ENCODE data around the gene AQP11. TPM values are rescaled to one million over a fixed set of nuclear protein-coding genes. Genes with fewer than 3 reads are reported as not detected.

The AQP11 gene
- total and polyA plus RNA-seq, 2 of the 4 experiments (the other 2 are of a cell fraction), result 1.1 TPM

DNA sequence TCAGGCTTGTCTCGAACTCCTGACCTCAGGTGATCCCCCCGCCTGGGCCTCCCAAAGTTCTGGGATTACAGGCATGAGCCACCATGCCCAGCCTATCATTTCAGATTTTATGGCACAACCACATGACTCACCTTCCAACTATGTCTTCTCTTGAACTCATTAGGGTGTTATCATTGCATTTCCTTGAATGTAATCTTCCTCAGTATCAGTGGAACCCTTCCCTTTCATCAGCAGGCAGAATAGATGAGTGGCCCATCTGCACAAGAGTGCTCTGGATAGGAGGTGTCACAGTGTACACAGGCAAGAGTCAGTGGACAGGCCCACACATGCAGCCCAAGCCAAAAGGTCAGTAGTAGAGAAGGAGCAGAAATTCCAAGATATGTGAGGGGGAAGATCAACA is 29.1 kb upstream of the AQP11 start:
- H4K20me1 ChIP-seq (ENCODE audit: insufficient read depth, low read length), result no peaks in the 10 kb centered on the region
- intact Hi-C loops (cut with micrococcal nuclease), result loop anchor here (5.0 kb wide), 1 partner anchor 57 kb away; no protein-coding TSS in a partner anchor
- peak overlapping the region in 1 of 2 experiments; percentile 57; a peak in 2 of 4 replicates for H4K8ac ChIP-seq (ENCODE audit: low read depth in 2 of 2, low read length in 2 of 2)
- in situ Hi-C loops (cut with MboI; ENCODE audit: low sequenced_read_pairs), result no loop called here
- H2BK5ac ChIP-seq (ENCODE audit: low read depth, low read length, poor library complexity, severe bottlenecking), result peak overlapping the region; percentile 85
- POLR2A ChIA-PET (ENCODE audit: unreplicated experiment), result no interaction called here
- peak overlapping the region; percentile 80 for H2AFZ ChIP-seq (replicated peaks; ENCODE audit: low read length, poor library complexity)
- H2BK120ac ChIP-seq (ENCODE audit: low read depth, low read length), result peak overlapping the region; percentile 81
- ATAC-seq (ENCODE audit: low read depth) (peak; percentile 54), DNase-seq (peak; percentile 69)
- peak; percentile 14; the same call in 1 of the 2 replicates for TF ChIP-seq FOS (IDR thresholded peaks at IDR 0.05; ENCODE audit: low read depth, low read length)
- no peak for TF ChIP-seq MXI1 (IDR thresholded peaks at IDR 0.05; ENCODE audit: borderline replicate concordance, low read depth, low read length)
- TF ChIP-seq CEBPB (IDR thresholded peaks at IDR 0.05; ENCODE audit: low read depth, low read length), result peak; percentile 44; the same call in 1 of the 2 replicates
- WGBS, 2 experiments (ENCODE audit: extremely low coverage in 2 of 2, insufficient read length in 1 of 2), result no CpG with 5 or more reads among the region's 2 CpGs
- H2BK20ac ChIP-seq (ENCODE audit: low read depth, low read length), result peak overlapping the region; percentile 71
- H3K14ac ChIP-seq (replicated peaks; ENCODE audit: low read depth, low read length), result peak overlapping the region; percentile 93
- H3K56ac ChIP-seq (ENCODE audit: extremely low read depth, insufficient read depth, low read length), result no peak overlapping the region
- H3K9me3 ChIP-seq (ENCODE audit: control insufficient read depth, insufficient read depth, low read length), result no peaks in the 10 kb centered on the region
- no peaks in the 10 kb centered on the region for H3K27me3 ChIP-seq (ENCODE audit: control insufficient read depth, insufficient read depth, low read length)
- BruUV-seq (replicated peaks), result no TSS peak
- H2AK9ac ChIP-seq (replicated peaks; ENCODE audit: low read depth, low read length, poor library complexity), result peak overlapping the region; percentile 47
- H3K23ac ChIP-seq (ENCODE audit: low read depth, low read length), result peak overlapping the region; percentile 77; the same call in 1 of the 2 replicates
- H3K18ac ChIP-seq (ENCODE audit: low read depth, low read length), result peak overlapping the region; percentile 84
- H3K4me3 ChIP-seq (ENCODE audit: insufficient read depth, low read depth, low read length), result no peak overlapping the region
- H3K36me3 ChIP-seq (ENCODE audit: control insufficient read depth, insufficient read depth, low read length), result no peaks in the 10 kb centered on the region
- peaks cover 13% of the 10 kb centered on the region for H3K4me1 ChIP-seq (ENCODE audit: control insufficient read depth, insufficient read depth, low read length)
- peak overlapping the region; percentile 46 for H4K91ac ChIP-seq (ENCODE audit: insufficient read depth, low read depth, low read length)
- no peak overlapping the region for H3K9ac ChIP-seq (ENCODE audit: low read depth, low read length)
- H2BK15ac ChIP-seq (ENCODE audit: low read depth, low read length), result peak overlapping the region; percentile 16; the same call in 1 of the 3 replicates
- H3K4me2 ChIP-seq (ENCODE audit: low read depth, low read length), result no peak overlapping the region
- H3K9me1 ChIP-seq (ENCODE audit: insufficient read depth, low read length), result peaks cover 7% of the 10 kb centered on the region
- CTCF ChIA-PET, result no interaction called here
- peak overlapping the region; percentile 52; the same call in 1 of the 2 replicates for H2AK5ac ChIP-seq (ENCODE audit: low read depth, low read length)
- peak overlapping the region; percentile 22 for H3K27ac ChIP-seq (ENCODE audit: insufficient read depth, low read length)
- peak overlapping the region; percentile 62 for H4K5ac ChIP-seq (ENCODE audit: low read depth, low read length)
- H3K79me1 ChIP-seq (ENCODE audit: low read depth in 1 of 2, low read length in 2 of 2), result no peaks in the 10 kb centered on the region
- dilution Hi-C loops (cut with HindIII; ENCODE audit: low sequenced_read_pairs, unreplicated experiment), result no loop called here
- H3K4ac ChIP-seq (ENCODE audit: low read depth, low read length), result peak overlapping the region; percentile 47
